Bronchial epithelial cell (primary cell): ENCODE measurements around the gene CEACAM21. TPM values are rescaled to one million over a fixed set of nuclear protein-coding genes. Genes with fewer than 3 reads are reported as not detected.
A peak's percentile ranks its signal among the peaks of the same experiment; 100 is the strongest.

Source experiments
- DNase-seq: peaks from one replicate; pipeline ENCODE4 v3.0.0-alpha.2; 2010; ENCODE audit warnings: low read depth
- FAIRE-seq: peaks from 2 replicates; lab custom pipeline; 2011; peaks lifted over from hg19 to GRCh38; lab: Jason Lieb, UNC
- H3K27me3 ChIP-seq: 2 replicates; pipeline ENCODE4 v1.5.1; 2011; ENCODE audit warnings: low read length; ENCODE audit not compliant: control insufficient read depth, insufficient read depth
- H3K36me3 ChIP-seq: 2 replicates; pipeline ENCODE4 v1.5.1; 2011; ENCODE audit warnings: low read length; ENCODE audit not compliant: control insufficient read depth, insufficient read depth
- H3K4me3 ChIP-seq: 2 replicates; pipeline ENCODE4 v1.5.1; 2011; ENCODE audit warnings: mild to moderate bottlenecking, low read depth, low read length, control low read depth
- total RNA-seq: library from RNA; depleted of rRNA; stranded (reverse); fragments of >200 nt; gene quantifications from 2 replicates; pipeline ENCODE4 v1.2.1, GENCODE V29; 2014
- TF ChIP-seq, protein P1 (sequence below): IDR thresholded peaks from 2 replicates; pipeline ENCODE4 v1.5.1; 2011; ENCODE audit warnings: mild to moderate bottlenecking, moderate library complexity, low read length, control low read depth, inconsistent platforms; ENCODE audit not compliant: insufficient read depth, severe bottlenecking

CEACAM21 gene
- total RNA-seq, 1 donor from 2014 or later: not detected

DNA sequence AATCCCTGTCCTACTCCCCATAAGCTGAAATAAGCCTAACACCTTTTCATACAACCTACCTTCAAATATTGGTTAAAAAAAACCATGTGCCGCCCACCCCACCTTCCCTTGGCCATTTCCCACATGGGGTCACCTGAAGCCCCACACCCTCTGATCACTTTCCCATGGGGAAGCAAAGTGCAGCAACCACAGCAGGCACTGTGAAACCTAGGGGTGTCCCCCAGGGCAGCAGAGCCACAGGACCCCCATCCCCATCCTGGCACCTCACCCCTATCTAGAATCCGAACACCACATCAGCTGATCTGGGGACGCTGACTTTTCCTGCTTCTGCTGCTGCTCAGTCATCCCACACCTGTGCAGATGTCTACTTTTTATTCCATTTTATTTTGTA is 19.9 kb downstream of the CEACAM21 start:
- H3K36me3 ChIP-seq: no peaks in the 10 kb centered on the region
- FAIRE-seq: no peak
- no peak for DNase-seq
- no peak overlapping the region for H3K4me3 ChIP-seq
- TF ChIP-seq, protein P1, sequence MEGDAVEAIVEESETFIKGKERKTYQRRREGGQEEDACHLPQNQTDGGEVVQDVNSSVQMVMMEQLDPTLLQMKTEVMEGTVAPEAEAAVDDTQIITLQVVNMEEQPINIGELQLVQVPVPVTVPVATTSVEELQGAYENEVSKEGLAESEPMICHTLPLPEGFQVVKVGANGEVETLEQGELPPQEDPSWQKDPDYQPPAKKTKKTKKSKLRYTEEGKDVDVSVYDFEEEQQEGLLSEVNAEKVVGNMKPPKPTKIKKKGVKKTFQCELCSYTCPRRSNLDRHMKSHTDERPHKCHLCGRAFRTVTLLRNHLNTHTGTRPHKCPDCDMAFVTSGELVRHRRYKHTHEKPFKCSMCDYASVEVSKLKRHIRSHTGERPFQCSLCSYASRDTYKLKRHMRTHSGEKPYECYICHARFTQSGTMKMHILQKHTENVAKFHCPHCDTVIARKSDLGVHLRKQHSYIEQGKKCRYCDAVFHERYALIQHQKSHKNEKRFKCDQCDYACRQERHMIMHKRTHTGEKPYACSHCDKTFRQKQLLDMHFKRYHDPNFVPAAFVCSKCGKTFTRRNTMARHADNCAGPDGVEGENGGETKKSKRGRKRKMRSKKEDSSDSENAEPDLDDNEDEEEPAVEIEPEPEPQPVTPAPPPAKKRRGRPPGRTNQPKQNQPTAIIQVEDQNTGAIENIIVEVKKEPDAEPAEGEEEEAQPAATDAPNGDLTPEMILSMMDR: no peak
- H3K27me3 ChIP-seq: peaks cover 2% of the 10 kb centered on the region

DNA sequence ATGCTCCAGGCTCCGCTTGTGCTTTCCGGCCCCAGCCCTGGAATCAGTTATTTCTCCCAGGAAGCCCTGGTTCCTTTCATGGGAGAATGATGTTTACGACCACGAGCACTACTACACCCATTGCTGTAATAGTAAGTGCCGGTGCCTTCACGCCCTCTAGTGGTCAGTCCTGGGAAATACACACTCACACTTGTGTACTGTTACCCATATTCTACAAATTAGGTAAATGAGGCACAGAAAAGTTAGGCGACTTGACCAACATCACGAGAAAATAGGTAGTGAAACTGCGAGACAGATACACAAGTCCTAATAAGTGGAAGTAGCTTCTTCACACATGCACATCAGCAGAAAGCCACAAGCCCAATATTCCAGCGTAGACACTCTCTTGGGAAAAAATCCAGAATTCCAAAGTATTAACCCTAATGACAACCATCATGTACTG is 21.7 kb downstream of the CEACAM21 start:
- FAIRE-seq (no peak), DNase-seq (peak; percentile 62)
- Histone ChIP-seq H3K27me3 (peaks cover 2% of the 10 kb centered on the region), H3K4me3 (no peak overlapping the region), H3K36me3 (no peaks in the 10 kb centered on the region)
- TF ChIP-seq, protein P1: peak; percentile 88

DNA sequence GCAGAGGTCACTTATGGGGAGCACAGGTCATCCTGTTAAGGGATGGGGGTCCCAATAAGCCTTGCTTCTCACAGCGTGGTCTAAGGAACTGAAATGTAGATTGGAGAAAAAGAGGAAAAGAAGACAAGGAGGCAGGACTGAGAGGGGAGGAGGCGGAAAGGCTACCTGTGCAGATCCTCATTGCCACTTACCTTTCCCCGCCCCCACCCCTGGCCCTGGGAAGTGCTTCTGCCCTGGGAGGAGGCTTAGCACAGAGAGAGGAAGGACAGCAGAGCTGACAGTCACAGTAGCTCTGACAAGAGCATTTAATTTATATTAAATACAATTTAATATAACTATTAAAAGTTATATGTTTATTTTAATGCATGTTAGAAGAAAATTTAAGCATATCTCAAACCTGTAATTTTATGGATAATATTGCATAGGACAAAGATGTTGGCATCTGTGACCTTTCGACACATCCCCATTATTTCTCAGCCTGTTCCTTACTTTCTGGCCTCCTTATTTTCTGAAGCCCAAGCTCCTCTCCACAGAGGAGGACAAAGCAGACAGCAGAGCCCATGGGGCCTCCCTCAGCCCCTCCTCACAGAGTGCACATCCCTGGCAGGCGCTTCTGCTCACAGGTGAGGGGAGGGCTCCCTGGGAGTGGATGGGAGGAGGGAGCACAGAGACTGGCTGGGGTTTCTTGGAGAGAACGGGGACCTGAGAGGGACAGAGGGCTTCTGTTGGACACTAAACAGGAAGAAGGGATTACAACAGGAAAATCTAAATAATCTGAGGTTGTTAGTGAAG is 23.4 kb downstream of the CEACAM21 start:
- FAIRE-seq: no peak
- Histone ChIP-seq H3K36me3 (no peaks in the 10 kb centered on the region), H3K27me3 (peaks cover 2% of the 10 kb centered on the region), H3K4me3 (no peak overlapping the region)
- TF ChIP-seq, protein P1: no peak
- no peak for DNase-seq

DNA sequence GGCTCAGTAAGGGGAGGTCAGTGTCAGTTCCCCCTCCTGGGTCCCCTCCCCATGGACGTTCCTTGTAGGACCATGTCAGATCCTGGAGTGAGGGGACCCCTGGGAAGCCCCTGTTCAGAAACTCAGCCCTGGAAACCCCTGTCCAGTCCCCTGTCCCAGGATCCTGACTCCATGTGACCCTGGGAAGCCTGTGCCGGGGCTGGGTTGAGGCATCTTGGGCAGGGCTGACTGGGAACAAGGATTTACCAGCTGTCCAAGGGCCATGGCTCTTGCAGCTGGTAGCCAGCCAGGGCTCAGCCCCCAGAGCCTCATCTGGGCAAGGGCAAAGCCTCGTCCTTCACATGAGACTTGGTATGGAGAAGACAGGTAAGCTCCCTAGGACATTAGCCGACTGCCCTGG is 25.8 kb downstream of the CEACAM21 start:
- H3K27me3 ChIP-seq: no peaks in the 10 kb centered on the region
- TF ChIP-seq, protein P1: no peak
- DNase-seq: no peak
- no peak overlapping the region for H3K4me3 ChIP-seq
- H3K36me3 ChIP-seq: no peaks in the 10 kb centered on the region
- FAIRE-seq: no peak

DNA sequence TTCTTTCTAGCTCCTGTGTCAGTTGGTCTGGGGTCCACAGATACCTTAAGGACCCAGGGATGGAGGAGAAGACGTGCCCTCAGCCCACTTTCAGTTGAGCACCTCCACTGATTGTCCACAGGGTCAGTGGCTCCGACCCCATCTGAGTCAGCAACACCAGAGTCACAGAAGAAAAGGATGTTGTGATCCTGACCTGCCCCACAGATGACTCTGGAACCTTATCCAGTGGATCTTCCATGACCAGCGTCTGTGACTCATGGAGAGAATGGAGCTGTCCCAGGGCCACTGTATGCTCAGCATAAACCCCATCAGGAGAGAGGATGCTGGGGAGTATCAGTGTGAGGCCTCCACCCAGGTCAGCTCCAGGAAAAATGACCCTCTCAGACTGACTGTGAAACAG is 28.9 kb downstream of the CEACAM21 start:
- Histone ChIP-seq H3K36me3 (no peaks in the 10 kb centered on the region), H3K4me3 (no peak overlapping the region), H3K27me3 (no peaks in the 10 kb centered on the region)
- DNase-seq (no peak), FAIRE-seq (no peak)
- TF ChIP-seq, protein P1: no peak
